HFF-Myc (cell line): ENCODE measurements around the gene MAPK10.
"Not testable (repeated sequence)": the region's sequence is repeated elsewhere in the genome, so short reads cannot be mapped to it uniquely, and the experiment has no call there.

Source experiments
- DNase-seq: peaks from one replicate; pipeline ENCODE4 v3.0.0-alpha.2; 2011; ENCODE audit warnings: low read depth; ENCODE audit errors: extremely low read depth
- H3K4me3 ChIP-seq: replicated peaks from 2 replicates; pipeline ENCODE4 v1.5.1; 2011; ENCODE audit warnings: low read depth, mild to moderate bottlenecking, control low read depth, low read length
- CTCF ChIP-seq: IDR thresholded peaks from 2 replicates; pipeline ENCODE4 v1.5.1; 2012; ENCODE audit warnings: mild to moderate bottlenecking, low read depth, low read length, control low read depth; ENCODE audit errors: missing control alignments

MAPK10 gene

GRCh38 chr4:86089781-86090323 lies 270.0 kb downstream of the MAPK10 start:
- DNase-seq = no peak
- TF ChIP-seq CTCF = no peak
- H3K4me3 ChIP-seq = no peak overlapping the region

DNA sequence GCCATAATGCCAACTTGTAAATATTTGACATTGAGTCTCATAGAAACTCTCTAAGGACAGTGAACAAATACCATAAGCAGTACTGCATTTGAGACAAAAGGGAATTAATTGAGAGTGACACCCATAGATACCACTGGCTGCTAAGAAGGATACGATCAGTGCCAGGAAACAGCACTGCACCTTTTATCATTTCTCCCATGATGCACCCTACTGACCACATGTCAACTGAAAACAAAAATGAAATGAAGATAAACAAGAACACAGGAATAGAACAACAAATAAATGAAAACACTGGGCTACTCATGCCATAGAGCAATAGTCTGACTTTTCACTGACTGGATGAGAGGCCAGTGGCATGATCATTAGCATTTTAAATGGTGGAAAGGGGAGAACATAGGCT lies 270.8 kb downstream of the MAPK10 start:
- TF ChIP-seq CTCF = no peak
- H3K4me3 ChIP-seq = no peak overlapping the region
- DNase-seq = no peak

- not testable (repeated sequence) for DNase-seq, H3K4me3 ChIP-seq
Measured at GRCh38 chr4:86075796-86076195, 284.1 kb downstream of the MAPK10 start.

DNA sequence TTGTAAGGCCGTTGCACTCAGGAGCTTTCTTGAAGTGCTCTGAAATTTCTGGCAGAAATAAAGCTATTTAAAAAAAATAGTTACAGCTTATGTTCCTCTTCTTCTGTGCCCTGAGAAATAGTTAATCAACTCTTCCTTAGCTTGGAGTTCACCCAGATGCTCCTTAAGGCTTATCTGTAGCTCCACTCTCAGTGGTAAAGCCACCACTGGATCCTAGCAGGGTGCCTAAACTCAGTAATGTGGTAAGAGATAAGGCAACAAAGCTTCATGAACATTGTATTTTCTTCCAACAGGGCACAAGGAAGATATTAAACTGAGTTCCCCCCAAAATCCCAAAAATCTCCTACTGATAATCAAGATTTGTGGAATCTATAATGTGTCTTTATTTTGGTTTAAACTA lies 299.5 kb downstream of the MAPK10 start:
- no peak for DNase-seq
- H3K4me3 ChIP-seq = no peak overlapping the region
- TF ChIP-seq CTCF = no peak

GRCh38 chr4:86058621-86059020 lies 301.2 kb downstream of the MAPK10 start:
- no peak for DNase-seq
- no peak overlapping the region for H3K4me3 ChIP-seq
- no peak for TF ChIP-seq CTCF

DNA sequence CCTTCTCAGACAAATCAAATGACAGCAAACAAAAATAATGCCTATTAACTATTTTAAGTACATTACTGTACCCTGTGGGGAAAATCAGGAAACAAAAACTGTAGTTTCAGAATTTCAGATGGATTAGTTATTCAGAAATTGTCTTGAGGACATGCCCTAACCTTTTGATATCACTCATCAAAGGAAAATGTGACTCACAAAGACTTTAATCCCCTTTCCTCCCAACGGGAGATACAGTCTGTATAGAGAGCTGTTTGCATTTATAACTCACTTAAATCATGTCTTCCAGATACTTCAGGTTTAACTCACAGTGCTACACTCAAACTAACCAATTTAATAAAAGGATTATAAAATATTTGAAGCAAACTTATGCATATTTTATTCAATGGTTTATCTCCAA lies 304.0 kb downstream of the MAPK10 start:
- no peak overlapping the region for H3K4me3 ChIP-seq
- DNase-seq = no peak
- no peak for TF ChIP-seq CTCF

- DNase-seq = no peak
- H3K4me3 ChIP-seq = no peak overlapping the region
- no peak for TF ChIP-seq CTCF
Measured at GRCh38 chr4:86054286-86055032, 305.4 kb downstream of the MAPK10 start.
